HUES6 (cell line): ENCODE data around the gene SFTPA1.
"Not testable (repeated sequence)": the region's sequence is repeated elsewhere in the genome, so short reads cannot be mapped to it uniquely, and the experiment has no call there.

Experiments used
- H3K27ac ChIP-seq: 2 replicates; pipeline ENCODE4 v1.7.0; 2013; ENCODE audit warnings: low read depth, mild to moderate bottlenecking, low read length, inconsistent platforms
- H3K27me3 ChIP-seq: 2 replicates; pipeline ENCODE4 v1.6.1; 2013; ENCODE audit warnings: low read length; ENCODE audit not compliant: control insufficient read depth, insufficient read depth
- H3K36me3 ChIP-seq: 2 replicates; pipeline ENCODE4 v1.6.1; 2013; ENCODE audit warnings: low read length; ENCODE audit not compliant: control insufficient read depth, insufficient read depth
- H3K4me1 ChIP-seq: 2 replicates; pipeline ENCODE4 v1.6.1; 2013; ENCODE audit warnings: low read length; ENCODE audit not compliant: control insufficient read depth, insufficient read depth
- H3K4me3 ChIP-seq: 2 replicates; pipeline ENCODE4 v1.5.1; 2013; ENCODE audit warnings: low read depth, low read length
- H3K9ac ChIP-seq: one replicate; pipeline ENCODE4 v1.6.1; 2013; ENCODE audit warnings: mild to moderate bottlenecking, low read length
- H3K9me3 ChIP-seq: 2 replicates; pipeline ENCODE4 v1.6.1; 2013; ENCODE audit warnings: low read depth, low read length; ENCODE audit not compliant: control insufficient read depth, insufficient read depth

Gene SFTPA1

DNA sequence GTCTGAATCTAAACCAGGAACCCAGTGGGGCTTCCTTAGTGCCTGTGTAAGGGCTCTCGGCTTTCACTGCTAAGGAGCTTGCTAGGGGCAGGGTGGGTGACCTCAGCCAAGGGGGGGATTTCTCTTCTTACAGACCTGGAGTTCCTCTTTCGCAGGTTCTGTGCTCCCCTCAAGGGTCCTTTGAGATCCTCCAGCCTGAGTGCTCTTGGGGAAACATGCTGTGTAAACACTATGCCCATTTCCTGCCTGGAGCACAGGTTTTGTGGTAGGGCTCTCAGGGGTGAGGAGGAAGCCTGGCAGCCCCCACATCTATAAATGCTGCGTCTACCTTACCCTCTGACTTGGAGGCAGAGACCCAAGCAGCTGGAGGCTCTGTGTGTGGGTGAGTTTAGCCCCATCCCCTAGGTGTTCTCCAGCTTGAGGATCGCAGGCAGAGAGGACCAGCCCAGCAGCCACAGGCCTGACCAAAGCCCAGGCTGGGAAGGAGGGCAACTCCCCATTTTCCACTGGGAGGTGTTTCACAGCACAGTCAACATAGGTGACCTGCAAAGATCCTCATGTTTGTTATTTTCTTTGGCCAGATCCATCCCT lies at the start of gene SFTPA1:
SFTPA1 (plus strand) TSS at position 339 of the 591 bp plus-strand sequence. CDS start 887 bp downstream, outside the sequence.
- peaks cover 2% of the 10 kb centered on the region; the same call in 1 of the 2 replicates for H3K4me1 ChIP-seq
- no peak within 1 kb of the TSS for H3K9ac ChIP-seq
- peaks cover 14% of the 10 kb centered on the region for H3K27me3 ChIP-seq
- H3K36me3 ChIP-seq: no peaks in the 10 kb centered on the region
- H3K27ac ChIP-seq: no peak within 1 kb of the TSS
- no peak within 1 kb of the TSS for H3K4me3 ChIP-seq
- H3K9me3 ChIP-seq: no peaks in the 10 kb centered on the region

DNA sequence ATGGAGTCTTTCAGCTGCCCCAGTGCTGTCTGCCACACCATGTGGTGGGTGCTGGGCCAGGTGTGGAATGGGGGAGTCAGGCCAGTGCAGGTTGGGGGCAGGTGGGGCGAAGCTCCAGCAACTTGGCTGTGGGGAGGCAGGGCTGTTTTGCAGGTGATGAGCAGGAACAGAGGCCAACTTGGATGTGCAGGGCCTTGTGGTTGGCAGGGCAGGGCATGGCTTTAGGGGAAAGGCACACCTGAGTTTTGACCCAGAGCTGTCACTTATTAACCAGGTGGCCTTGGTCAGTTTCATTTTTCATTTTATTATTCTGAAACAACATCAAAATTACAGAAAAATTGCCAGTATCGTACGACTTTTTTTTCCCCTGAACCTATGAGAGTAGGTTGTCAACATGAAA lies 49.5 kb upstream of the SFTPA1 start:
- Histone ChIP-seq H3K36me3 (no peaks in the 10 kb centered on the region), H3K27ac (no peak overlapping the region), H3K27me3 (peaks cover 31% of the 10 kb centered on the region), H3K9me3 (no peaks in the 10 kb centered on the region), H3K4me3 (no peak overlapping the region), H3K4me1 (no peaks in the 10 kb centered on the region), H3K9ac (no peak overlapping the region)

DNA sequence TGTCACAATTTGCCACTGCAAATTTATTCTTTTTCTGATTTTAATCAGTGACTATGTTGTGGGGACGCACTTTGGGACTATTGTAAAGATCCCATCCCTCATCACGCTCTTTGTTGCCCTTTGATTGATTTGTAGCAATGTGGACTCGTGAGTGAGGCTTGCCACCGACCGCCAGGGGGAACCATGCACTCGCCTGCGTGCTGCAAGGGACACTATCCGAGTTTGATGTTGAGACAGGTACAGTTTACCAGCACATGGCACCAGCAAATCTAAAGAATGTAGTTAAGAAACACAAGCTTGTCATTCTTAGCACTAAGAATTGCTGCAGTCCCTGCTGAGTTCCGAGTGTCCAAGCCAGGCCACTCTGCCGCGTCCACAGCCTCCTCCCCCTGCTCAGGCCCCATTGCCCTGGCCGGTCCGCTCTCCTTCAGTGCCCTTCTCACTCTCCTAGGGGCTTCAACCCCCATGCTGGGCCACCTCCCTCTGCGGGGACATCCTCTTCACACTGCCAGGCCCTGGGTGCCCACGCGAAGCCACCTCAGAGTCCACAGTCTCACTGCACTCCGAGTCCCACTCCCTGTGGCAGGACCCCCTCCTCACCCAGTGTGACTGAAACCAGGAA lies 48.5 kb upstream of the SFTPA1 start:
- Histone ChIP-seq H3K9me3 (no peaks in the 10 kb centered on the region), H3K27me3 (peaks cover 31% of the 10 kb centered on the region), H3K4me1 (no peaks in the 10 kb centered on the region), H3K36me3 (no peaks in the 10 kb centered on the region), H3K4me3 (peak overlapping the region; percentile 38), H3K27ac (no peak overlapping the region), H3K9ac (no peak overlapping the region)

DNA sequence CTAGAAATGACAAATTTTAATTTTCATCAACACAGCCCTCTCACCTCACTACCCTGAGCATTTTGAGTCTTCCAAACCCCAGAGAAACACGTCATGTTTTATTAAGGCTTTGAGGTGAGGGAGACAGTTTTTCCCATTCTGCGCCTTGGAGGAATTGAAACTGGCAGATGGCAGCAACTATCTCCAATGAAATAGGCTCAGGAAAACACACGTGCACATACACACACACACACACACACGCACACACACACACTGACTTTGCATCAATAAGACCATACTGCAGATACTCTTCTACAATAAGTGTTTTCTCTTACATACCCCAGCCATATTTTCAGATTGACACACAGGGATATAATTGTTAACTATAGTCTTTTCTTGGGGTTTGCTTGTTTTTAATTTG lies 47.3 kb upstream of the SFTPA1 start:
- H3K27ac ChIP-seq: no peak overlapping the region
- peaks cover 28% of the 10 kb centered on the region for H3K27me3 ChIP-seq
- no peak overlapping the region for H3K9ac ChIP-seq
- no peaks in the 10 kb centered on the region for H3K4me1 ChIP-seq
- no peaks in the 10 kb centered on the region for H3K9me3 ChIP-seq
- no peaks in the 10 kb centered on the region for H3K36me3 ChIP-seq
- no peak overlapping the region for H3K4me3 ChIP-seq

DNA sequence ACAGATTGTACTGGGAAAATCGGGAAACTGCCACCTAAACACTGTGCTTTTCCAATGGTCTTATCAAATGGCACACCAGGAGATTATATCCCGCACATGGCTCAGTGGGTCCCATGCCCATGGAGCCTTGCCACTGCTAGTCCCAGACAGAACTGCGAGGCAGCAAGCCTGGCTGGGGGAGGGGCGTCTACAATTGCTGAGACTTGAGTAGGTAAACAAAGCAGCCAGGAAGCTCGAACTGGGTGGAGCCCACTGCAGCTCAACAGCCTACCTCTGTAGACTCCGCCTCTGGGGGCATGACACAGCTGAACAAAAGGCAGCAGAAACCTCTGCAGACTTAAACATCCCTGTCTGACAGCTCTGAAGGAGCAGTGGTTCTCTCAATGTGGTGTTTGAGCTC lies 40.1 kb upstream of the SFTPA1 start:
- H3K27ac ChIP-seq, H3K4me3 ChIP-seq, H3K36me3 ChIP-seq, H3K4me1 ChIP-seq, H3K27me3 ChIP-seq, H3K9ac ChIP-seq: not testable (repeated sequence)
- peaks cover 17% of the 10 kb centered on the region for H3K9me3 ChIP-seq

DNA sequence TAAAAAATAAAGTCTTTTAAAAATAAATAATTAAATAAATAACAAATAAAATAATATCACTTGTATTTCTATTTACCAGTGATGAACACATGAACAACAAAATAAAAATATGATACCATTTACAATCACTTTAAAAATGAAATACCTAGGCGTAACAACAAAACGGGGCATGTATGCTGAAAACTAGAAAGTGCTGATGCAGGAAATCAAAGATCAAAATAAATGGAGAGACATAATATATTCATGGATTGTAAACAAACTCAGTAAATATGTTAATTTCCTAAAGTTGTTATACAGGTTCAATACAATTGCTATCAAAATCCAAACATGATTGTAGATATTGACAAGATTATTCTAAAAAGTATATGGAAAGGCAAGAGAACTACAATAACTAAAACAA lies 31.4 kb upstream of the SFTPA1 start:
- Histone ChIP-seq H3K4me1 (no peaks in the 10 kb centered on the region), H3K4me3 (no peak overlapping the region), H3K36me3 (no peaks in the 10 kb centered on the region), H3K27me3 (peaks cover 12% of the 10 kb centered on the region; the same call in 1 of the 2 replicates), H3K27ac (no peak overlapping the region), H3K9me3 (no peaks in the 10 kb centered on the region), H3K9ac (no peak overlapping the region)

DNA sequence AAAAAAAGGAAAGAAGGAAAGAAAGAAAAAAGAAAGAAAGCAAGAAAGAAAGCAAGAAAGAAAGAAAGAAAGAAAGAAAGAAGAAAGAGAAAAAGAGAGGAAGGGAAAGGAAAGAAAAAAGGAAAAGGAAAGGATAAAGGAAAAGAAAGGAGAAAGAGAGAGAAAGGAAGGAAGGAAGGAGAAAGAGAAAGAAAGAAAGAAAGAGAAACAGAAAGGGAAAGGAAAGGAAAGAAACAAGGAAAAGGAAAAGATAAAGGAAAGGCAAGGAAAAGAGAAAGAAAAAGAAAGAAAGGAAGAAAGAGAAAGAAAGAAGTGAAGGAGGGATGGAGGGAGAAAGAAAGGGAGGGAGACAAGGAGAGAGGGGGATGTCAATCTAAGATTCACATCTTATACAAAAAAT lies 29.7 kb upstream of the SFTPA1 start:
- H3K27ac ChIP-seq: no peak overlapping the region
- H3K9me3 ChIP-seq: no peaks in the 10 kb centered on the region
- H3K36me3 ChIP-seq: no peaks in the 10 kb centered on the region
- no peak overlapping the region for H3K4me3 ChIP-seq
- no peak overlapping the region for H3K9ac ChIP-seq
- H3K27me3 ChIP-seq: peaks cover 12% of the 10 kb centered on the region; the same call in 1 of the 2 replicates
- no peaks in the 10 kb centered on the region for H3K4me1 ChIP-seq

DNA sequence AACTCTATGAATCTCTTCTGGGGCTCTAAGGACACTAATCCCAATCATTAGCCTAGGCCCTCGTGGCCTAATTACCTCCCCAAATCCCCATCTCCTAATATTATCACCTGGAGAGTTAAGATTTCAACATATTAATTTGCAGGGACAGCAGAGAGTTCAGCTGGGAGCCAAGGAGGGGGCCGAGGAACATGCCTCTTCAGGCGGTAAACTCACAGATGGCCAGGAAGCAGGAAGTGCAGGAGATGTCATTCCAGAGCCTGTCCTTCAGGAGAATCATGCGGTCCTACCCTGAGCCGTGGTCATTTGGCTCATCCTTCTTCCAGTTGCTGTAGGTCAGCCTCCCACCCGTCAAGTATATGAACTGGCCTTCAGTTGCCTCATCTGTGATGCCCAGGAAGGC lies 28.6 kb upstream of the SFTPA1 start:
- Histone ChIP-seq H3K4me3 (no peak overlapping the region), H3K36me3 (no peaks in the 10 kb centered on the region), H3K27me3 (peaks cover 12% of the 10 kb centered on the region; the same call in 1 of the 2 replicates), H3K27ac (no peak overlapping the region), H3K9me3 (no peaks in the 10 kb centered on the region), H3K4me1 (no peaks in the 10 kb centered on the region), H3K9ac (no peak overlapping the region)

DNA sequence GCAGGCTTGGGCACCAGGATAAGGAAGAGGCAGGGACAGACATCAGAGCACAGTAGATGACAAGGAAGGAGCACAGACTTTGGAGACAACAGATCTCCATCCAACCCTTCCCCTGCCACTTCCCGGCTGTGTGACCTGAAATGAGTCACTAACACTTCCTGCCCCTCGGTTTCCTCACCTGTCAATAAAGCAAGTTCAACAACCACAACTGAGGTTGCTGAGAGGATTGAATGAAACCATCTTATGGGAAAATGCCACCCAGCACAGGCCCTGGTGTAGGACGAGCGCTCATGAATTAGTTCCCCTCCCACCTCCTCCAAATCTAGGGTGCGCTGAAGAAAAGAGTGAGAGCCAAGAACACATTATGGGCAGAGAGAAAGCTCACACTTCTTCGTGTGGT lies 27.8 kb upstream of the SFTPA1 start:
- H3K9me3 ChIP-seq, H3K36me3 ChIP-seq, H3K27ac ChIP-seq, H3K4me1 ChIP-seq, H3K9ac ChIP-seq, H3K27me3 ChIP-seq, H3K4me3 ChIP-seq: not testable (repeated sequence)

DNA sequence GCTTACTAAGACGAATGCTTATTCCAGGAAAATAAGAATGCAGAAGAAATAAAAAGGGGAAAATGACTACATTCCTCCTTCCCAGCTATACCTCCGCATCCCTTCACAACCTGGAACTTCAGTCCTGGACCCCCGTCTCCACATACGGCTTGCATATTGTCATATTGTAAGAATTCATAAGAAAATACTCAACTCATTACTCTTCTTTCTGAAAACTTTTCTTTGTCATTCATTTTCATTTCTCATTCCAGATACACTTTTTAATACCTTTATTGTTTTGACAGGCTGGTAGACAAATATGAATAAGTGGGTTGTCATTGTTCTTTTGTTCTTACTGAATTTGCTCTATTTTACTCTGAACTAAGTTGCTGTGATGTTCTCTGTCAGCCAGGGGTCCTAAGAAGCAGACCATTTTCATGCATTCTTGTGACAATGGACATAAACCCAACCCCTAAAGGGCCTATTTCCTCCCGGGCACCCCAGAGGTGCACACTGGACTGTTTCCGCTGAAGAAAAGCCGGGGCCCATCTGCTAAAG lies 27.2 kb upstream of the SFTPA1 start:
- no peak overlapping the region for H3K27ac ChIP-seq
- H3K4me3 ChIP-seq: no peak overlapping the region
- H3K9me3 ChIP-seq: no peaks in the 10 kb centered on the region
- no peak overlapping the region for H3K9ac ChIP-seq
- H3K4me1 ChIP-seq: no peaks in the 10 kb centered on the region
- peaks cover 8% of the 10 kb centered on the region; the same call in 1 of the 2 replicates for H3K27me3 ChIP-seq
- H3K36me3 ChIP-seq: no peaks in the 10 kb centered on the region

DNA sequence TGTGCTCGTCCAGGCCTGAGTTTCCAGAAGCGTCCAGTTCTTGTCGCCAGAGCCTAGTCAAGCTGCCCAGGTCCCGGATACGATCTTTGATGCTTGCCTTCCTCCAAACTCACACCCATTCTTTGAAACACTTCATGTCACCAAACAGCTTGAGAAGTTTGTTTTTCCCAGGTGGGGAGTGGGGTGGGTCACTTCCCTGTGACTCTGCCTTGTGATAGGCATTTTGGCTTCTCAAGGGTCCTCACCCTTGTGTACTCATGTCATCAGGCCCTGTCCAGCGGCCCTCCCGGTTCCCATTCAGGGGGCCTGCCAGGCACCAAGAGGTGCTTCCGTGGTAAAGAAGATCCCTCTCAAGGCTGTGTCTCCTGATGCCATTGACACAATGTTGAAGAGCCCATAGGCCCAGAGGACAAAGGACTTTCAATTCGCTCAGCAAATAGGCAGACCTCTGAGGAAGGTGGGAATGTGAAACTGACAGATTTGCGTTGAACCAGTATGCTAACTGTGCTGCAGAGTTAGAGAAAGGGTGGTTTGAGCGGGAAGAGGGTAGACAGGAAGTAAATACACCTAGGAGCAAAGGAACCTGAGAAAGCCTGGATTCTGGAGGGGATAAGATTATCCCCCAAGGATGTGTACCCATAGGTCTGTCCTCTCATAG lies 24.7 kb upstream of the SFTPA1 start:
- no peaks in the 10 kb centered on the region for H3K9me3 ChIP-seq
- H3K27ac ChIP-seq: no peak overlapping the region
- H3K36me3 ChIP-seq: no peaks in the 10 kb centered on the region
- no peak overlapping the region for H3K9ac ChIP-seq
- H3K4me1 ChIP-seq: no peaks in the 10 kb centered on the region
- peaks cover 10% of the 10 kb centered on the region; the same call in 1 of the 2 replicates for H3K27me3 ChIP-seq
- H3K4me3 ChIP-seq: no peak overlapping the region
